GM23338 (cell line): Measurements from ENCODE around the gene FSD1.

ENCODE experiments used
- CREB1 ChIP-seq: fragments of 250-450 bp; sonication (Bioruptor Pico); IDR thresholded peaks from 2 replicates; pipeline ENCODE4 v1.5.0; 2020; ENCODE audit warnings: low read depth, mild to moderate bottlenecking, moderate library complexity
- CTCF ChIP-seq, 2 experiments: fragments of 200-600 bp in 1 of 2; sonication (generic) in 1 of 2; conservative IDR thresholded peaks; 2 replicates each; pipeline versions ENCODE4 v1.5.1 to v1.6.1; 2016 to 2017; ENCODE audit warnings: antibody characterized with exemption in 2 of 2, low read depth in 2 of 2, mild to moderate bottlenecking in 2 of 2, moderate library complexity in 1 of 2
- EZH2 ChIP-seq: fragments of 200-600 bp; sonication (generic); IDR thresholded peaks from one replicate; pipeline ENCODE4 v1.8.0; 2017; ENCODE audit warnings: antibody characterized with exemption, mild to moderate bottlenecking, low read depth; ENCODE audit not compliant: unreplicated experiment
- EZH2phosphoT487 ChIP-seq: fragments of 200-600 bp; sonication (generic); IDR thresholded peaks from one replicate; pipeline ENCODE4 v1.8.1; 2018; ENCODE audit warnings: antibody characterized with exemption; ENCODE audit not compliant: unreplicated experiment
- JUNB ChIP-seq: IDR thresholded peaks from one replicate; pipeline ENCODE4 v1.6.1; 2016; ENCODE audit warnings: antibody characterized with exemption; ENCODE audit not compliant: unreplicated experiment
- NANOG ChIP-seq: IDR thresholded peaks from 2 replicates; pipeline ENCODE4 v1.6.1; 2016; ENCODE audit warnings: antibody characterized with exemption, borderline replicate concordance
- POLR2AphosphoS5 ChIP-seq: IDR thresholded peaks from 2 replicates; pipeline ENCODE4 v1.6.1; 2016; ENCODE audit warnings: antibody characterized with exemption, low read depth
- STAT1 ChIP-seq: IDR thresholded peaks from one replicate; pipeline ENCODE4 v1.6.1; 2016; ENCODE audit warnings: antibody characterized with exemption; ENCODE audit not compliant: unreplicated experiment
- ZNF114 ChIP-seq: fragments of 250-450 bp; sonication (Bioruptor Pico); IDR thresholded peaks from 2 replicates; pipeline ENCODE4 v1.5.0; 2020; ENCODE audit warnings: mild to moderate bottlenecking, moderate library complexity
- ZNF331 ChIP-seq: fragments of 250-450 bp; sonication (Bioruptor Pico); IDR thresholded peaks from 2 replicates; pipeline ENCODE4 v1.5.0; 2020; ENCODE audit warnings: low read depth, mild to moderate bottlenecking, moderate library complexity
- TF ChIP-seq, protein P1 (sequence below): IDR thresholded peaks from one replicate; pipeline ENCODE4 v1.6.1; 2018; ENCODE audit warnings: antibody characterized with exemption; ENCODE audit not compliant: unreplicated experiment
- TF ChIP-seq, protein P2 (sequence below): fragments of 250-450 bp; sonication (Bioruptor Pico); IDR thresholded peaks from 2 replicates; pipeline ENCODE4 v1.5.0; 2020; ENCODE audit warnings: mild to moderate bottlenecking, moderate library complexity
- TF ChIP-seq, protein P3 (sequence below): IDR thresholded peaks from 2 replicates; pipeline ENCODE4 v1.6.1; 2016; ENCODE audit warnings: antibody characterized with exemption

- TF ChIP-seq CTCF (conservative IDR thresholded peaks at IDR 0.05; ENCODE audit: low read depth in 2 of 2): no peak
- no peak for TF ChIP-seq POLR2AphosphoS5
- no peak for TF ChIP-seq EZH2phosphoT487
- TF ChIP-seq EZH2: no peak
- TF ChIP-seq, protein P1, sequence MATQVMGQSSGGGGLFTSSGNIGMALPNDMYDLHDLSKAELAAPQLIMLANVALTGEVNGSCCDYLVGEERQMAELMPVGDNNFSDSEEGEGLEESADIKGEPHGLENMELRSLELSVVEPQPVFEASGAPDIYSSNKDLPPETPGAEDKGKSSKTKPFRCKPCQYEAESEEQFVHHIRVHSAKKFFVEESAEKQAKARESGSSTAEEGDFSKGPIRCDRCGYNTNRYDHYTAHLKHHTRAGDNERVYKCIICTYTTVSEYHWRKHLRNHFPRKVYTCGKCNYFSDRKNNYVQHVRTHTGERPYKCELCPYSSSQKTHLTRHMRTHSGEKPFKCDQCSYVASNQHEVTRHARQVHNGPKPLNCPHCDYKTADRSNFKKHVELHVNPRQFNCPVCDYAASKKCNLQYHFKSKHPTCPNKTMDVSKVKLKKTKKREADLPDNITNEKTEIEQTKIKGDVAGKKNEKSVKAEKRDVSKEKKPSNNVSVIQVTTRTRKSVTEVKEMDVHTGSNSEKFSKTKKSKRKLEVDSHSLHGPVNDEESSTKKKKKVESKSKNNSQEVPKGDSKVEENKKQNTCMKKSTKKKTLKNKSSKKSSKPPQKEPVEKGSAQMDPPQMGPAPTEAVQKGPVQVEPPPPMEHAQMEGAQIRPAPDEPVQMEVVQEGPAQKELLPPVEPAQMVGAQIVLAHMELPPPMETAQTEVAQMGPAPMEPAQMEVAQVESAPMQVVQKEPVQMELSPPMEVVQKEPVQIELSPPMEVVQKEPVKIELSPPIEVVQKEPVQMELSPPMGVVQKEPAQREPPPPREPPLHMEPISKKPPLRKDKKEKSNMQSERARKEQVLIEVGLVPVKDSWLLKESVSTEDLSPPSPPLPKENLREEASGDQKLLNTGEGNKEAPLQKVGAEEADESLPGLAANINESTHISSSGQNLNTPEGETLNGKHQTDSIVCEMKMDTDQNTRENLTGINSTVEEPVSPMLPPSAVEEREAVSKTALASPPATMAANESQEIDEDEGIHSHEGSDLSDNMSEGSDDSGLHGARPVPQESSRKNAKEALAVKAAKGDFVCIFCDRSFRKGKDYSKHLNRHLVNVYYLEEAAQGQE: no peak
- no peak for TF ChIP-seq ZNF331 (CRISPR knock-in tag)
- TF ChIP-seq, protein P2, sequence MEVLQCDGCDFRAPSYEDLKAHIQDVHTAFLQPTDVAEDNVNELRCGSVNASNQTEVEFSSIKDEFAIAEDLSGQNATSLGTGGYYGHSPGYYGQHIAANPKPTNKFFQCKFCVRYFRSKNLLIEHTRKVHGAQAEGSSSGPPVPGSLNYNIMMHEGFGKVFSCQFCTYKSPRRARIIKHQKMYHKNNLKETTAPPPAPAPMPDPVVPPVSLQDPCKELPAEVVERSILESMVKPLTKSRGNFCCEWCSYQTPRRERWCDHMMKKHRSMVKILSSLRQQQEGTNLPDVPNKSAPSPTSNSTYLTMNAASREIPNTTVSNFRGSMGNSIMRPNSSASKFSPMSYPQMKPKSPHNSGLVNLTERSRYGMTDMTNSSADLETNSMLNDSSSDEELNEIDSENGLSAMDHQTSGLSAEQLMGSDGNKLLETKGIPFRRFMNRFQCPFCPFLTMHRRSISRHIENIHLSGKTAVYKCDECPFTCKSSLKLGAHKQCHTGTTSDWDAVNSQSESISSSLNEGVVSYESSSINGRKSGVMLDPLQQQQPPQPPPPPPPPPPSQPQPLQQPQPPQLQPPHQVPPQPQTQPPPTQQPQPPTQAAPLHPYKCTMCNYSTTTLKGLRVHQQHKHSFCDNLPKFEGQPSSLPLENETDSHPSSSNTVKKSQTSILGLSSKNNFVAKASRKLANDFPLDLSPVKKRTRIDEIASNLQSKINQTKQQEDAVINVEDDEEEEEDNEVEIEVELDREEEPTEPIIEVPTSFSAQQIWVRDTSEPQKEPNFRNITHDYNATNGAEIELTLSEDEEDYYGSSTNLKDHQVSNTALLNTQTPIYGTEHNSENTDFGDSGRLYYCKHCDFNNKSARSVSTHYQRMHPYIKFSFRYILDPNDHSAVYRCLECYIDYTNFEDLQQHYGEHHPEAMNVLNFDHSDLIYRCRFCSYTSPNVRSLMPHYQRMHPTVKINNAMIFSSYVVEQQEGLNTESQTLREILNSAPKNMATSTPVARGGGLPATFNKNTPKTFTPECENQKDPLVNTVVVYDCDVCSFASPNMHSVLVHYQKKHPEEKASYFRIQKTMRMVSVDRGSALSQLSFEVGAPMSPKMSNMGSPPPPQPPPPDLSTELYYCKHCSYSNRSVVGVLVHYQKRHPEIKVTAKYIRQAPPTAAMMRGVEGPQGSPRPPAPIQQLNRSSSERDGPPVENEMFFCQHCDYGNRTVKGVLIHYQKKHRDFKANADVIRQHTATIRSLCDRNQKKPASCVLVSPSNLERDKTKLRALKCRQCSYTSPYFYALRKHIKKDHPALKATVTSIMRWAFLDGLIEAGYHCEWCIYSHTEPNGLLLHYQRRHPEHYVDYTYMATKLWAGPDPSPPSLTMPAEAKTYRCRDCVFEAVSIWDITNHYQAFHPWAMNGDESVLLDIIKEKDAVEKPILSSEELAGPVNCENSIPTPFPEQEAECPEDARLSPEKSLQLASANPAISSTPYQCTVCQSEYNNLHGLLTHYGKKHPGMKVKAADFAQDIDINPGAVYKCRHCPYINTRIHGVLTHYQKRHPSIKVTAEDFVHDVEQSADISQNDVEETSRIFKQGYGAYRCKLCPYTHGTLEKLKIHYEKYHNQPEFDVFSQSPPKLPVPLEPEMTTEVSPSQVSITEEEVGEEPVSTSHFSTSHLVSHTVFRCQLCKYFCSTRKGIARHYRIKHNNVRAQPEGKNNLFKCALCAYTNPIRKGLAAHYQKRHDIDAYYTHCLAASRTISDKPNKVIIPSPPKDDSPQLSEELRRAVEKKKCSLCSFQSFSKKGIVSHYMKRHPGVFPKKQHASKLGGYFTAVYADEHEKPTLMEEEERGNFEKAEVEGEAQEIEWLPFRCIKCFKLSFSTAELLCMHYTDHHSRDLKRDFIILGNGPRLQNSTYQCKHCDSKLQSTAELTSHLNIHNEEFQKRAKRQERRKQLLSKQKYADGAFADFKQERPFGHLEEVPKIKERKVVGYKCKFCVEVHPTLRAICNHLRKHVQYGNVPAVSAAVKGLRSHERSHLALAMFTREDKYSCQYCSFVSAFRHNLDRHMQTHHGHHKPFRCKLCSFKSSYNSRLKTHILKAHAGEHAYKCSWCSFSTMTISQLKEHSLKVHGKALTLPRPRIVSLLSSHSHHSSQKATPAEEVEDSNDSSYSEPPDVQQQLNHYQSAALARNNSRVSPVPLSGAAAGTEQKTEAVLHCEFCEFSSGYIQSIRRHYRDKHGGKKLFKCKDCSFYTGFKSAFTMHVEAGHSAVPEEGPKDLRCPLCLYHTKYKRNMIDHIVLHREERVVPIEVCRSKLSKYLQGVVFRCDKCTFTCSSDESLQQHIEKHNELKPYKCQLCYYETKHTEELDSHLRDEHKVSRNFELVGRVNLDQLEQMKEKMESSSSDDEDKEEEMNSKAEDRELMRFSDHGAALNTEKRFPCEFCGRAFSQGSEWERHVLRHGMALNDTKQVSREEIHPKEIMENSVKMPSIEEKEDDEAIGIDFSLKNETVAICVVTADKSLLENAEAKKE (CRISPR knock-in tag): no peak
- no peak for TF ChIP-seq CREB1 (CRISPR knock-in tag)
- TF ChIP-seq STAT1: no peak
- no peak for TF ChIP-seq JUNB
- TF ChIP-seq, protein P3, sequence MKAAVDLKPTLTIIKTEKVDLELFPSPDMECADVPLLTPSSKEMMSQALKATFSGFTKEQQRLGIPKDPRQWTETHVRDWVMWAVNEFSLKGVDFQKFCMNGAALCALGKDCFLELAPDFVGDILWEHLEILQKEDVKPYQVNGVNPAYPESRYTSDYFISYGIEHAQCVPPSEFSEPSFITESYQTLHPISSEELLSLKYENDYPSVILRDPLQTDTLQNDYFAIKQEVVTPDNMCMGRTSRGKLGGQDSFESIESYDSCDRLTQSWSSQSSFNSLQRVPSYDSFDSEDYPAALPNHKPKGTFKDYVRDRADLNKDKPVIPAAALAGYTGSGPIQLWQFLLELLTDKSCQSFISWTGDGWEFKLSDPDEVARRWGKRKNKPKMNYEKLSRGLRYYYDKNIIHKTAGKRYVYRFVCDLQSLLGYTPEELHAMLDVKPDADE: no peak
- no peak for TF ChIP-seq NANOG
- no peak for TF ChIP-seq ZNF114 (CRISPR knock-in tag)
These were observed 13.1 kb upstream of the FSD1 start for GRCh38 chr19:4291184-4291732.
